GM12878 (cell line): ENCODE results near the gene BNIP2. TPM values are rescaled to one million over a fixed set of nuclear protein-coding genes. Genes with fewer than 3 reads are reported as not detected.

Experiments used
- ATAC-seq: fragments of 200-7000 bp; cut with Tn5 transposase; 3 replicates; pipeline ENCODE4 v1.9.1; 2020; ENCODE audit warnings: mild to moderate bottlenecking, moderate library complexity
- BruUV-seq: library from RNA; stranded (reverse); fragments of 400-500 nt; replicated peaks from 2 replicates; lab custom pipeline; 2021; lab: Mats Ljungman, UMichigan
- CTCF ChIA-PET: fragments of 300-600 bp; sonication (Branson Sonifier 250); formaldehyde crosslinking; extraction: SDS; loops from one replicate; lab custom pipeline; 2021; ENCODE audit warnings: inconsistent platforms; lab: Yijun Ruan, JAX
- POLR2A ChIA-PET: fragments of 350-600 bp; formaldehyde crosslinking; extraction: SDS; loops from one replicate; lab custom pipeline; 2021; ENCODE audit warnings: inconsistent platforms; lab: Charles Lee
- RAD21 ChIA-PET: fragments of 300-600 bp; sonication (Branson Sonifier 250); formaldehyde crosslinking; loops from one replicate; lab custom pipeline; 2023; ENCODE audit warnings: antibody characterized with exemption; ENCODE audit not compliant: unreplicated experiment; lab: Charles Lee
- SMC1A ChIA-PET: fragments of 300-600 bp; sonication (Branson Sonifier 250); formaldehyde crosslinking; loops from one replicate; lab custom pipeline; 2023; ENCODE audit not compliant: unreplicated experiment, uncharacterized antibody; lab: Charles Lee
- DNase-seq: peaks from one replicate; pipeline ENCODE4 v3.0.0-alpha.2; 2011; ENCODE audit warnings: low read depth, low spot score
- FAIRE-seq: peaks from 3 replicates; lab custom pipeline; 2011; peaks lifted over from hg19 to GRCh38; lab: Jason Lieb, UNC
- H2AFZ ChIP-seq: 2 replicates; pipeline ENCODE4 v1.6.0; 2011; ENCODE audit warnings: low read depth, low read length, control low read depth; ENCODE audit not compliant: control insufficient read depth
- H3K27ac ChIP-seq: 2 replicates; pipeline ENCODE4 v1.5.1; 2011; ENCODE audit warnings: control low read depth; ENCODE audit not compliant: control insufficient read depth, insufficient read depth
- H3K27me3 ChIP-seq, 2 experiments: replicated peaks in 1 of 2; 2 replicates each; pipeline versions ENCODE4 v1.6.0 to v1.6.1; 2011; ENCODE audit warnings: low read length in 1 of 2; ENCODE audit not compliant: control insufficient read depth in 2 of 2, insufficient read depth in 2 of 2
- H3K36me3 ChIP-seq, 2 experiments: 2 replicates each; pipeline ENCODE4 v1.5.1; 2011; ENCODE audit warnings: low read length in 1 of 2; ENCODE audit not compliant: control insufficient read depth in 2 of 2, insufficient read depth in 2 of 2
- H3K4me1 ChIP-seq: 2 replicates; pipeline ENCODE4 v1.6.1; 2011; ENCODE audit warnings: mild to moderate bottlenecking, low read length, moderate library complexity, mixed read lengths; ENCODE audit not compliant: control insufficient read depth, insufficient read depth
- H3K4me2 ChIP-seq: 2 replicates; pipeline ENCODE4 v1.6.0; 2011; ENCODE audit warnings: control low read depth; ENCODE audit not compliant: control insufficient read depth, insufficient read depth
- H3K4me3 ChIP-seq: fragments of 200-600 bp; sonication (generic); 2 replicates; pipeline ENCODE4 v1.5.1; 2016
- H3K79me2 ChIP-seq: 2 replicates; pipeline ENCODE4 v1.6.0; 2011; ENCODE audit warnings: low read length; ENCODE audit not compliant: control insufficient read depth, insufficient read depth
- H3K9ac ChIP-seq: 2 replicates; pipeline ENCODE4 v1.8.0; 2011; ENCODE audit warnings: low read length, control low read depth, mixed read lengths; ENCODE audit not compliant: control insufficient read depth, insufficient read depth
- H3K9me3 ChIP-seq: replicated peaks from 3 replicates; pipeline ENCODE4 v1.5.1; 2011; ENCODE audit warnings: mild to moderate bottlenecking, low read length; ENCODE audit not compliant: control insufficient read depth, insufficient read depth
- H4K20me1 ChIP-seq: 2 replicates; pipeline ENCODE4 v1.6.0; 2011; ENCODE audit not compliant: control insufficient read depth, insufficient read depth
- CREB1 ChIP-seq: IDR thresholded peaks from 2 replicates; pipeline ENCODE4 v1.6.1; 2012; ENCODE audit warnings: low read depth, mild to moderate bottlenecking, inconsistent platforms
- RAD21 ChIP-seq: IDR thresholded peaks from 2 replicates; pipeline ENCODE4 v1.6.1; 2011; ENCODE audit warnings: mild to moderate bottlenecking, low read depth, low read length, moderate library complexity; ENCODE audit not compliant: insufficient read depth
- RUNX3 ChIP-seq: IDR thresholded peaks from 2 replicates; pipeline ENCODE4 v1.6.1; 2012; ENCODE audit warnings: low read length, inconsistent platforms
- WGBS: methylation state at CpG from one replicate; pipeline ENCODE4 v1.1.6; 2016; ENCODE audit warnings: low lambda C conversion rate; ENCODE audit not compliant: insufficient replicate concordance, insufficient coverage; ENCODE audit errors: missing lambda C conversion rate; 5-methylcytosine and 5-hydroxymethylcytosine counted together
- in situ Hi-C: fragments of 300-500 bp; cut with MboI; formaldehyde crosslinking; loops from 9 replicates; pipeline ENCODE4 v1.14.3; 2018; ENCODE audit warnings: mixed read lengths
- intact Hi-C: fragments of 100-400 bp; cut with micrococcal nuclease; formaldehyde crosslinking; loops from one replicate; pipeline ENCODE4 v1.14.2; 2022; ENCODE audit not compliant: unreplicated experiment
- polyA plus RNA-seq, 11 experiments: library from polyadenylated mRNA; depleted of rRNA in 4 of 11; unstranded in 6 of 11; stranded (reverse) in 5 of 11; fragments of >200 nt; fragmentation: Nextera tagmentation in 4 of 11; fragmentation: Illumina TruSeq in 1 of 11; extraction: Ambion mirVana in 4 of 11; extraction: Trizol in 1 of 11; gene quantifications; 1 replicate in 1 of 11; 2 replicates in 10 of 11; pipeline versions ENCODE4 v1.2.1 to v1.2.3, GENCODE V29; 2011 to 2016; ENCODE audit warnings: inconsistent platforms in 2 of 11, missing spikeins in 2 of 11, low read depth in 1 of 11
- total RNA-seq, 4 experiments: library from RNA; depleted of rRNA in 3 of 4; stranded (reverse); fragments of >200 nt in 3 of 4; fragmentation: Illumina TruSeq in 1 of 4; extraction: Trizol in 1 of 4; gene quantifications; 2 replicates each; pipeline versions ENCODE4 v1.2.1 to v1.2.3, GENCODE V29; 2013 to 2021
- TF ChIP-seq, protein P1 (sequence below), 3 experiments: IDR thresholded peaks in 2 of 3; conservative IDR thresholded peaks in 1 of 3; 2 replicates each; pipeline ENCODE4 v1.5.1; 2011; ENCODE audit warnings: low read depth in 3 of 3, low read length in 3 of 3, mild to moderate bottlenecking in 3 of 3, control low read depth in 2 of 3, moderate library complexity in 2 of 3, inconsistent platforms in 1 of 3, mixed read lengths in 1 of 3; ENCODE audit not compliant: control insufficient read depth in 2 of 3, insufficient read depth in 1 of 3; ENCODE audit errors: extremely low read depth in 1 of 3

Gene BNIP2
- total and polyA plus RNA-seq, 10 of the 15 experiments (the other 5 are each of a cell fraction or from before 2014, with no cell fraction given) = 29.9 to 122 (median 67.7) TPM

DNA sequence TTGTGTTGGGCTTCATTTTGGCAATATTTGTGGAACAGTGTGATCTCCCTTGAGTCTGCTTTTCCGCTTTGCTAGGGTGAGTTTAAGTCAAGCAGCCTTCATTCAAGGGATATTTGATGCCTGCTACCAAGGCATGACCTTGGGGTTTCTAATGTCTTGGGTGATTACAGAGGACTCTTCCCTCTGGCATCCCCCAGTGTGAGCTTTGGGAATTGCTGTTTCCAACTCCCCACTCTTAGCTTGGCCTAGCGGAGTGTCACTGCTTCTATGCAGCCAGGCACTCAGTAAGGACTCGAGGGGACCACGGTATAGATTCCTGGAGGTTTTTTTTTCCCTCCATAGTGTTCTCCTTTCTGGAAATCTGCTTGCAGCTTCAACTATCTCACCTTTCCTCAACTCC is 56.4 kb downstream of the BNIP2 start:
- no peaks in the 10 kb centered on the region for H3K4me1 ChIP-seq
- no peak overlapping the region for H2AFZ ChIP-seq
- DNase-seq (no peak), ATAC-seq (no peak), FAIRE-seq (no peak)
- BruUV-seq = no TSS peak
- no peak overlapping the region for H3K4me2 ChIP-seq
- H3K9me3 ChIP-seq = no peaks in the 10 kb centered on the region
- no peaks in the 10 kb centered on the region for H3K79me2 ChIP-seq
- ChIA-PET RAD21 (interaction anchor here (1.3 kb wide), 1 partner anchor 104 kb away, joined by 5 read pairs; no protein-coding TSS in a partner anchor), POLR2A (no interaction called here), CTCF (interaction anchor here (1.2 to 2.3 kb wide), 4 partner anchors 11 to 100 kb away, joined by 3 to 12 read pairs (median 4); no protein-coding TSS in a partner anchor), SMC1A (interaction anchor here (0.9 to 2.6 kb wide), 3 partner anchors 19 to 100 kb away, joined by 3 to 8 read pairs (median 3); partner anchors contain the start of gene GCNT3)
- no peaks in the 10 kb centered on the region for H3K27me3 ChIP-seq
- intact Hi-C loops (no loop called here), in situ Hi-C loops (no loop called here)
- no peak overlapping the region for H3K4me3 ChIP-seq
- H4K20me1 ChIP-seq = no peaks in the 10 kb centered on the region
- WGBS = 87% methylated on average over 4 of the region's 4 CpGs
- H3K27ac ChIP-seq = no peak overlapping the region
- TF ChIP-seq, protein P1, sequence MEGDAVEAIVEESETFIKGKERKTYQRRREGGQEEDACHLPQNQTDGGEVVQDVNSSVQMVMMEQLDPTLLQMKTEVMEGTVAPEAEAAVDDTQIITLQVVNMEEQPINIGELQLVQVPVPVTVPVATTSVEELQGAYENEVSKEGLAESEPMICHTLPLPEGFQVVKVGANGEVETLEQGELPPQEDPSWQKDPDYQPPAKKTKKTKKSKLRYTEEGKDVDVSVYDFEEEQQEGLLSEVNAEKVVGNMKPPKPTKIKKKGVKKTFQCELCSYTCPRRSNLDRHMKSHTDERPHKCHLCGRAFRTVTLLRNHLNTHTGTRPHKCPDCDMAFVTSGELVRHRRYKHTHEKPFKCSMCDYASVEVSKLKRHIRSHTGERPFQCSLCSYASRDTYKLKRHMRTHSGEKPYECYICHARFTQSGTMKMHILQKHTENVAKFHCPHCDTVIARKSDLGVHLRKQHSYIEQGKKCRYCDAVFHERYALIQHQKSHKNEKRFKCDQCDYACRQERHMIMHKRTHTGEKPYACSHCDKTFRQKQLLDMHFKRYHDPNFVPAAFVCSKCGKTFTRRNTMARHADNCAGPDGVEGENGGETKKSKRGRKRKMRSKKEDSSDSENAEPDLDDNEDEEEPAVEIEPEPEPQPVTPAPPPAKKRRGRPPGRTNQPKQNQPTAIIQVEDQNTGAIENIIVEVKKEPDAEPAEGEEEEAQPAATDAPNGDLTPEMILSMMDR (IDR thresholded peaks at IDR 0.05 in 2 of 3, conservative IDR thresholded peaks at IDR 0.05 in 1 of 3; ENCODE audit: control insufficient read depth in 2 of 3, extremely low read depth in 1 of 3, insufficient read depth in 1 of 3, low read depth in 3 of 3, low read length in 3 of 3) = peak; percentile 9 to 23 (median 17); a peak in 2 of 6 replicates
- TF ChIP-seq RUNX3 (no peak), RAD21 (0 out of 2 replicates have a peak, but pooled peaks have one; percentile 10), CREB1 (no peak)
- H3K36me3 ChIP-seq = no peaks in the 10 kb centered on the region; a peak in 1 of 4 replicates
- H3K9ac ChIP-seq = no peak overlapping the region
